Head of caudate nucleus (tissue), 42 donors: ENCODE results near the gene SLC9A3.
"Not testable (repeated sequence)": the region's sequence is repeated elsewhere in the genome, so short reads cannot be mapped to it uniquely, and the experiment has no call there.

ENCODE experiments used
- DNase-seq, 42 donors: peaks; one replicate each; pipeline versions ENCODE4 v3.0.0 to v3.0.0-alpha.2; 2020 to 2021; ENCODE audit warnings: mixed read lengths in 7 of 42
- intact Hi-C: fragments of 100-400 bp; cut with DNase I; formaldehyde crosslinking; loops from one replicate; pipeline ENCODE4 v1.15.0; 2022

The SLC9A3 gene

DNA sequence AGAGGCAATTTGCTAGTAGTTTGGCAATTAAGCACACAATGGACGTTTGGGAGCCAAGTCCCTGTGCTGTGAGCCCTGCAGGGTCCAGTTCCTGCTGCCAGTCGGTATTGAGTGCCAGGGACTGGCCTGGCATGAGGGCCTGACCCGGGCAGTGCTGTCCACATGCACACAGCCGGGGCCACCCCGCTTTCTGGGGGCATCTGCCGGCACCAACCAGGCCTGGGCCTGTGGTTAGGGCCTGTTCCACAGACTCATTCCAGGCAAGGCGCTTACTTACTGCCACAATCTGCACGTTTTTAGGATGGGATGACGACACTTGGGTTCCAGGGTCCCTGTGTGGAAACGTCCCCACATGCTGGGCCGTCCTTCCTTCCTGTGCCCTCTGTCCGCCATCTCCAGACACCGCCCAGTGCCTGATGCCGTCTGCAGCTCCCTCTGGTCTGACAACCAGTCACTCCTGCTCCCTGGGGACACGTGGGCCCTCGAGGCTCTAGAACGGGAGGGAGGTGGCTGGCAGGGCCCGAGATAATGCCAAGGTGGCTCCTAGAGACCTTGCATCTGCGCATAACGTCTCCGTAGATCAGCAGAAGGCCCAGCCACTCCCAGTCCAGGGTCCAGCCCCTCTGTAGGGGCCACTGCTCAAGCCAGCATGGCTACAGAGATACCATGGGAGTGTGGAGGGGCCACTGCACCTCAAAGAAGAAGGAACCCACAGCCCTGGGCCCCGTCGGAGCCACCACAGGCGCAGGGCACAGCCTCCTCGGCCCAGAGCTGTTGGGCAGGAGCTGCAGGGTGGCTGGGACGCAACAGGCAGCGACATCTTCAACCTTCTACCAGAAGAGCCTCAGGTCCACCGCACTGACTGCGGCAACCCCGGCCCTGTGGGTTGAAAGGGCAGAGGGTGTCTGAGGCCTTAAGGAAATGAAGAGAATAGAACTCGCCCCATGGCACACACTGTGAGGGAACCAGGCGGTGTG lies 24.7 kb downstream of the SLC9A3 start:
- intact Hi-C loops, result no loop called here
- no peak for DNase-seq

- intact Hi-C loops, result no loop called here
- DNase-seq, result no peak
These were observed 26.3 kb downstream of the SLC9A3 start for GRCh38 chr5:497871-498509.

DNA sequence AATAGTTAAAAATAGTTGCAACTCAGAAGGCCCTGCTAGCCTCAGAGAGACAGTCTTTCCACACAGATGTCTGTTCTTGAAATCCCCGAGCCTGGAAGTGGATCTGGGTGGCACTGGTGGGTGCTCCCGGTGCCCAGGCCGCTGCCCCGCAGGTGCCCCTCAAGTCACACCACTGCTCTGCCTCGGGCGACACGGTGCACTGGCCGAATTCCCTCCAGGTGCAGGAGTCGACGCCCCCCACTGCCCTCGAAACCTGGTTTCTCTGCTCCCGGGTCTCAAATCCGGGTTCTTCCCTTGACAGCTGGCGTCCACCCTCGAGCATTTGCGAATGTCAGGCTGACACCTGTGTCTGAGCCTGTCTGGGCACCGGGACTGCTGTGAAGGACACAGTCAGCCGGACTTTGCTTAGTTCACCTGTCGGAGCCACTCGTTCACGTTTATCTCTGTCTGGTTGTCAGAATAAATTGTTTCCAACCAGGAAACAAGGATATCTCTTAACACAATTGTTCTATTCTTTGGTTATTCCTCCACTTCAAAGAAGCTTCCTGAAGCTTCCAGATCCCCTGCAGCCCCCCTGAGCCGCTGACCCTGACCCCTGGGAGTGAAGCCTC lies 27.1 kb downstream of the SLC9A3 start:
- intact Hi-C loops, result no loop called here
- no peak for DNase-seq

DNA sequence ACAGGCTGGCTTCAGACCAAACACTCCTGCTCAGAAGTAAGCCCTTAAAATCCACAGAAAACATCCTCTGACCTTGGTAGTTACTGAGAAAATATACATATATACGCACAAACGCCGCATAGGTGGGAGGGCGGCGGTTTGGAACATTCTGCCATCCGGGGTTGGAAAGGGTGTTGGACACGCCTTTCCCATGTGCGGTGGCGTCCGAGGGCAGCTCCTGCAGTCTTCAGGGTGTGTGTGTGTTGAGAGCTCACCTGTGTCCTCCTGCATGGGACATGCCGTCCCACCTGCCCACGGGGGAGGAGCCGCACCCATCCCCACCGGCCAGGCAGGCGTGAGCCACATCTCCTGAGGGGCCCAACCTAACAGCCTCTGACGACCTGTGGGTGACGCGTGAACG lies 28.2 kb downstream of the SLC9A3 start:
- intact Hi-C loops, result no loop called here
- no peak for DNase-seq

DNA sequence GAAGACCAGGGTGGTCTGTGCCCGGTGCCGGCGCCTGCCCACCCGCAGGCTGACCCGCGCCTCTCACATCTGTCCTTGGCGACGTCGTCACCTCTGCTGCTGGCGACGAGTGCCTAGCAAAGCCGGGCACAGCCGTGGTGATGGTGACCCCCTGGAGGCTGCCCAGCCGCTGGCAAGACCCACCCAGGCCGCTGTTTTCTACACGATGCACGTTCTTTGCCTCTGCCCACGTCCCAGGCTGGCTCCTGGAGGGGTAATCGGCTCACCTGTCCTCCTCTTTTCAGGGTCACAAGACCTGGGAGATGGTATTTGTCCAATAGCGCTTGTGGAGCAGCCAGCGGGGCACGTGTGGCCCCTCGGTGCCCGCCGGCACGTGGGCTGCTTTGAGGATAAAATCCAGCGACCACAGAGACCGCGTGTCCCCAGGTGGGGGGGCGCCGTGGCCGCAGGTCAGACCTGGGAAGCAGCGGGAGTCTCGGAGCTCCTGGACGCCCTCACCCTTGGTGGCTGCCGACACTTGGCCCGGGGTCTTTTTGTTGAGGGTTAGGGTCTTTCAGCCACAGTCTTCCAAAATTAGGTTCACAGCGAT lies 29.5 kb downstream of the SLC9A3 start:
- DNase-seq, result no peak
- intact Hi-C loops, result no loop called here

GRCh38 chr5:493758-494157 lies 30.5 kb downstream of the SLC9A3 start:
- intact Hi-C loops, result no loop called here
- DNase-seq, result no peak

DNA sequence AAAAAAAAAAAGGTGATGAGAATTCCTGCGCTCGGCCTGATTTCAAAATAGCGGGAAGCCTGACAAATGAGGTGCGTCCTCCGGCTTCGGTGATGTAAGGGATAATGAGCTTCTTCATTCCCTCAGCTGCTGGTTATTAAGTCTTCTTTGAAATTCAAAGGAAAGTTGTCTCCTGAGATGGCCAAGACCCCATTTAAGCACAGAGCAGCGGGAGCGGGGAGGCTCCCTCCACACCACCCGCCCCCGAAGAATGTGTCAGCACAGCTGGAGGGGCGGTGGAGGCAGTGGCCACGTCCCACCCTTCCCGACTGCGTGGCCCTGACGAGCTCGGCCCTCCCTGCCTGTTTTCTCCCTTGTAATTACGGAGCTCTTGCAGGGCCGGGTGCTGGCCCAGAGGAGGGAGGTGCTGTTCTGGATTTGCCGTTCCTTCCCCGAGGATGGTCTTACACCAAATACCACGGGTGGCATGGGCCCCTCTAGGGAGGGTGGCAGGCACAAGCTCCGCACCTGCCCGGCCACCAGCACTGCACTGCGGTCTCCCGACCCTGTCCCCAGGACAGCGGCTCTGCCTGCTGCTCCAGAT lies 31.0 kb downstream of the SLC9A3 start:
- intact Hi-C loops, result no loop called here
- DNase-seq, result no peak

- DNase-seq, result no peak
- intact Hi-C loops, result no loop called here
These were observed 31.8 kb downstream of the SLC9A3 start for GRCh38 chr5:492314-492893.

DNA sequence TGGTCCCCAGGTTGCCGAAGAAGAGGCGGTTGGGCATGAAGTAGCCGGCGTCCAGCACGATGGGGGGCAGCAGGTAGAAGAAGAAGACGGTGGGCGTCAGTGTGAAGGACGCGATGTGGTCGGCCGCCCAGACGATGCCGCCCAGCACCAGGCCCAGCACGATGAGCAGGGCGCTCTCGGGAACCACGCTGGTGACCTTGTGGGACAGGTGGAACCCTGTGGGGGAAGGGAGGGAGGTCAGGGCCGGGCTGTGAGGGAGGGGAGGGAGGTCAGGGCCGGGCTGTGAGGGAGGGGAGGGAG lies 32.4 kb downstream of the SLC9A3 start:
- intact Hi-C loops, result no loop called here
- DNase-seq, result no peak

DNA sequence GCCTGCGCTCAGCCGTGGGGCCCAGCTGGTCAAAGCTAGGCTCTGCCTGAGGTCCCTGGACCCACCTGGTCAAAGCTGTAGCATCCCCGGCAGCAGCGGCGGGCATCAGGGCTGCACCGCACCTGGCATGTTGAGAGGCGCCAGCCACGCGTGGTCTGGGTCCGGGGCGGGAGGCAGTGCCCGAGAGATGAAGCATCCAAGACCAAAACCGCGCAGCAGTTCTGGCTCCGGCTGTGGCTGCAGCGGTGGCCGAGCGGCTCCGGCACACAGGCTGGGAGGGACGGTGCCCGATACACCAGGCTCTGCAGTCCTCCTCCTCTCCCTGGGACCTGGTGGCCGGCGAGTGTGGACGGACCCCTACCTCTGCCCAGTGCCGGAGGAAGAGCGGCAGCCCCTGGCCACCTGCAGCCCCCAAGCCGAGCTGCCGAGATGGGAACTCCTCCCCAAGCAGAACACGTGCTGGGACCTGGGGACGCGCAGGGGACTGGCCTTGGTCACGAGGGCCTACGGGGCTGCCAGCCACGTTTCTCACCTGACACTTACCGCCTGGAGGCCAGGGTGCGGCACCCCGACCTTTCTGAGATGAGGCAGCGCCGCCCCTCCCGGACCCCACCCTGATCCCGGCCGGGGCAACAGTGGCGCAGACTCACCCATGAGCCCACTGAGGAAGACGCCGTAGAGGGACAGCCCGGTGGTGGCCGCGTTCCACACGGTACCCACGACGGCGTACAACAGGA lies 33.0 kb downstream of the SLC9A3 start:
- intact Hi-C loops, result no loop called here
- DNase-seq, result no peak

GRCh38 chr5:490116-491106 lies 33.8 kb downstream of the SLC9A3 start:
- no peak for DNase-seq
- intact Hi-C loops, result no loop called here

DNA sequence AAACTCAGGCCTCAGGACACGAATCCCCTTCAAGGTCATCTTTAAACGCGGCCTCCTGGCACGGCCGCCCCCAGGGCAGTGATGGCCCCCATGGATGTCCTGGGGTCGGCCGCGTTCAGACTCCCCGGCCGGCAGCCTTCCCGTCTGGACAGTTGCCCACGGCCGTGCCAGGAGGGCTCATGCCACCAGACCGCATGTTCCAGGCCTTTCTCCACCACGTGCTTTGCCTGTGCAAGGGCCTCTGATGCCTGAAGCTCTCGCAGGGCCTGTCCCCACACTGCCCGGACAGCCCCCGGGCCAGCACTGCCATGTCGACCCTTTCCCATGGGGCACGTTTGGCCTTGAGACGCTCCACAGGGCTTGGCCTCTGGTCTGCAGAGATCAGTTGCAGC lies 34.6 kb downstream of the SLC9A3 start:
- intact Hi-C loops, result no loop called here
- DNase-seq, result no peak

- no peak for DNase-seq
- intact Hi-C loops, result no loop called here
These were observed 35.2 kb downstream of the SLC9A3 start for GRCh38 chr5:488744-489688.

DNA sequence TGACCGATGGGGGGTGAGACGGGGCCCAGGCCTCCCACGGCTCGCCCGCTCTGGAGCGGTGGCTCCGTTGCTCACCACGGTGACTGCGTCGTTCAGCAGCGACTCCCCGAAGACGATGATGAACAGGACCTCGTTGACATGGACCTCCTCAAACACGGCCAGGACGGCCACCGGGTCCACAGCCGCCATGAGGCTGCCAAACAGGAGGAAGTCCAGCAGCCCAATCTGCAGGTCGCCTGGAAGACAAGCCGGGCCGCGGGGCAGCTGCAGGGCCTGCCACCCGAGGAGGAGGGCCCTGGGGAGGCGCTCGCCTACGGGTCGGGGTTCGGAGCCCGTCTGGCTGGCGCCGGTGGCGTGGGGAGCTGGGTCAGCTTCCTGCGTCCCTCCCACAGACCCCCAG lies 36.0 kb downstream of the SLC9A3 start:
- intact Hi-C loops, result no loop called here
- DNase-seq, result no peak

DNA sequence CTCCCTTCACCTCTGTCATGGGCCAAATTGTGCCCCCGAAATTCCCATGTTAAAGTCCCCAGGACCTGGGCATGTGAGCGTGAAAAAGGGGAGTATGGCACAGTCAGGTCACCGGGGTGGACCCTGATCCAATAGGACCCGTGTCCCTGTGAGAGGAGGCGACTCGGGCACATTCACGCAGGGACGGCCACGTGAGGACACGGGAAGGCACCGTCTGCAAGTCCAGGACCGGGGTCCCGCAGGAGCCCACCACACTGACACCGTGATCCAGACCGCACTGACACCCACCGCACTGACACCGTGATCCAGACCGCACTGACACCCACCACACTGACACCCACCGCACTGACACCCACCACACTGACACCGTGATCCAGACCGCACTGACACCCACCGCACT lies 37.7 kb downstream of the SLC9A3 start:
- DNase-seq, intact Hi-C loops: not testable (repeated sequence)

DNA sequence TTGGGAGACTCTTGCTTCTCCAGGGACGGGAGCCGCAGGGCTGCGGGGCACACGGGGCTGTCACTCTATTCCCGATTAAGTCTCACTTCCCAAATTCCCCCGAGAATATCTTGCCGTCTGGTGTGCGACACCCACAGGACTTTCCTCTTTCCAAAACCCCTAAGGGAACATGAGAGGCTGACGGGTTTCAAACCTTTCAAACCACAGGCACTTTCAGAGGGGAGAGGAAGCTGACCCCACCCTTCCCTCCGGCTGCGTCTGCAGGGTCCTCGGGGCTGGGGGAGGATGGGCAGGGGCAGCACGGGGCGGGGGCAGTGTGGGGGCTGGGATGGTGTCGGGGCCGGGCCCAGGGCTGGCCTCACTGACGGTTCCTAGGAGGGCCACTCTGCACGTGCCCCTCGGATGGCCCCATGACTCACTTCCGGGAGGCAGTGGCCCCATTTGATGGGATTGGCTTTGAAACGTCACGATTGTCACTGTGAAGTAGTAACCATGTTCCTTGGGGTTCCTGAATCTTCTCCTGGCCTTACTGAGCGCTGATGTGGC lies 38.2 kb downstream of the SLC9A3 start:
- DNase-seq, result no peak
- intact Hi-C loops, result no loop called here
